ENCODE measurements around the gene VAV2. TPM values are rescaled to one million over a fixed set of nuclear protein-coding genes. Genes with fewer than 3 reads are reported as not detected.

VAV2 gene
- total RNA-seq: 34.8 TPM

DNA sequence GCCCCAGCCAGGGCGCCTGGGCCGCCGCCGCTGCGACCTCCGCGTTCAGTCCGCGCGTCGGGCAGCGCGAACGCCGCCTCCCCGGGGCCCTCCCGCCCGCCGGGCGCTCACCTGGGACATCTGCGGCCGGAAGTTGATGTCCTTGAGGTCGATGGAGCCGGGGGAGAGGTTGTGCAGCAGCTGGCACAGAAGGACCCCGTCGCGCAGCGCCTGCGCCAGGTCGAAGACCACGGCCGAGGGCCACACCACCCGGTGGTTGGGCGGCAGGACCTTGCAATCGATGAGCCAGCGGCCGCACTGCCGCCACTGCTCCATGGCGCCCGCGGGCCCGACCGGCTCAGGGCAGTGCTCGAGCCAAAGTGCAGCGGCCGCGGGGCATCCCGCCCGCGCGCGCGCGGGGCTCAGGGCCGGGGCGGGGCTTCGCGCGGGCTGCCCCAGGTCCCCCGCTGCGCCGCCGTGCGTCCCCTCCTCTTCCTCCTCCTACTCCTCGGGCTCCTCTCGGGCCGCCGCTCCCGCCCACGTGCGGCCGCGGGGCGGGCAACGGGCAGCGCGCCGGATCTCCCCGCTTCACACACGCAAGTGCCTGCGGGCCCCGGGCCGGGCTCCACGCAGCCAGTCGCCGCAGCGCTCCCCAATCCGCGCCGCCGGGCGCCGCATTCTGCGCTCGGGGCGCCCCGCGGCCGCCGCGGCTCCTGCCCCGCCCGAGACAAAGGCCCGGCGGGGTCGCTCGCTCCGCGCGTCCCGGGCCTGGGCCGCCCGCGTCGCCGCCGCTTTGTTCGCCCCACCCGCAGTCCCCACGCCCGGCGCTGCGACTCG lies at the start of gene VAV2:
TSS of gene VAV2 (minus strand) at position 361 of the 816 bp plus-strand sequence. CDS start at position 315, 46 bp downstream.
- ATAC-seq (peak; percentile 62), DNase-seq (ENCODE audit: low spot score) (peak; percentile 89)

DNA sequence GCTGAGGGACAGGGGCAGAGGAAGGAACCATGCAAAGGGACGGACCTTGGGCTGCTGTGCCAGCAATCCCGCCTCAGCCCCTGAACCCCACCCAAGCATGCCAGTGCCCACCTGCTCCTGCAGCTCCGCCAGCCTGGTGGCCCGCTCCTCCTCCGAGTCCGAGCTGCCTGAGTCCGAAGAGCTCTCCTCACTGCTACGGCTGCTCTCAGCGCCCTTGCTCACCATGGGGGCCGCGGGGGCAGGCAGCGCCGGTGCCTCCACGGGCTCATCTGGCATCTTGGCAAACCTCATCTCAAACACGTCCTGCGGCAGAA lies 49.5 kb upstream of the VAV2 start:
- ATAC-seq (no peak), DNase-seq (ENCODE audit: low spot score) (no peak)

DNA sequence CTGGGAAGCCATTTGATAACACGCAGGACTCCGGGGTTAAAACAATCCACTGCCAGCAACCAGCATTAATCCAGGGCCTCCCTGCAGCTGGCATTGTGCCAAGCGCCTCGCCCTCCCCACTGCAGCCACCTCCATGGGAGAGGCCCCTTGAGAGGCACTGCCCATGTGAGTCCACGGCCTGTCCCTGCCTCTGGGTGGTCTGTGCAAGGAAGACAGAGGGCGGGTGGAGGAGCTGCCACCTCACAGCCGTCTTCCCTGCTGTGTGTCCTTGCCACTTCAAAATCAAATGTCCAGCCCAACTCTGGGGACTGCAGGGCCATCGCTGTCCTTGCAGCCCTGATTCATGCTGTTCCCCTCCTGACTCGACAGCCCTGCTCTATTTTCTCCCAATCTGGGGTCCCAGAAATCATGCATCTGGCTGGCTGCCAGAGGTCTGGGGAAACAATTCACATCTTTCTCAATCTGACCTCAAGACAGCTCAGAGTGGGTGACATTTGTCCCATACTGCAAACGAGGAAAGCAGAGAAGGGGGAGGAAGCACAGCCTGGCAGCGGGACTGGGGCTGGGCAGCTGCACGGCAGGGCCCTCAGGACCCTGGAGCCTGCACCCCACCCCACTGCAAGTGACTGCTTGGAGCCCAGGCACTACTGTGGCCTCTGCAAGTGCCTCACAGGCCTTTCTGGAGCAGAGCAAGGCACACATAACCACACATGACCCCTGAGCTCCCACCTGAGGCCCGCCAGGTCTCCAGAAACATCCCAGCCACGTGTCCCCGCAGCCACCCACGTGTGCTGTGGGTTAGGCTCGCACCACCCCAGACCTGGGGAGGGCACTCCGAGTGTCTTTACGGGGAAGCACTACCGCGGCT lies 48.9 kb upstream of the VAV2 start:
- no peak for ATAC-seq

DNA sequence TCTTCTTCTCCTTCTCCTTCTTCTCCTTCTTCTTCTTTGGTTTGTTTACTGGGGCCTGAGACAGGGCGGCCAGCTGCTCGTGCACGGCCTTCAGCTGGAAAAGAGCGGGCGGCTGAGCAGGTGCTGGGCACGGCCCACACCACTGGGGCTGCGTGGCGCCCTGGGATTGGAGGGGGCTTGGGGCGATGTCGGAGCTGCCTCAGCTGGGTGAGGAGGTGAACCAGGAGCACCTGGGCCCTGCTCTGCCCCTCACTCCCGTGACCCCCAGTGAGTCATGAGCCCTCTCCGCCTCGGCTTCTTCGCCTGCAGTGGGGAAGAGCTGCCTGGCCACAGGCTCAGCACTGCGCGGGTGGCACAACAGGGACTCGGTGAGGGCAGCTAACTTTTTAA lies 48.0 kb upstream of the VAV2 start:
- ATAC-seq: no peak
- no peak for DNase-seq (ENCODE audit: low spot score)

More for the DNA sequence above, 48.9 kb upstream of the VAV2 start:
- no peak for DNase-seq (ENCODE audit: low spot score)

GRCh38 chr9:134039386-134040175 lies 47.5 kb upstream of the VAV2 start:
- DNase-seq (ENCODE audit: low spot score) (no peak), ATAC-seq (no peak)

DNA sequence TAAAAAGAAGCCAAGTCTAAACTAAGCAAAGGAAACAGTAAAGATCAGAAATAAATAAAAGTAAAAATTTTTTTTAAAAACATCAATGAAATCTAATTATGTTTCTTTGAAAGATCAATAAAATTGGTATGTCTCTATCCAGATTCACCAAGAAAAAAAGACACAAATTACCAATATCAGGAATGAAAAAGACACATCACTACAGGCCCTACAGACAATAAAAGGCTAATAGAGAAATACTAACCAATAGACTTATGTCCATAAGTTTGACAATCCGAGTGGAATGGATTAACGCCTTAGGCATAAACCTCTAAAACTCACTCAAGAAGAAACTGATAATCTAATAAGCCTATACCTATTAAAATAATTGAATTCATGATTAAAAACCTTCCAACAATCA lies 45.5 kb upstream of the VAV2 start:
- DNase-seq (ENCODE audit: low spot score) (no peak), ATAC-seq (no peak)

- ATAC-seq (no peak), DNase-seq (ENCODE audit: low spot score) (no peak)
Observed at GRCh38 chr9:134036130-134036529, 44.0 kb upstream of the VAV2 start.

DNA sequence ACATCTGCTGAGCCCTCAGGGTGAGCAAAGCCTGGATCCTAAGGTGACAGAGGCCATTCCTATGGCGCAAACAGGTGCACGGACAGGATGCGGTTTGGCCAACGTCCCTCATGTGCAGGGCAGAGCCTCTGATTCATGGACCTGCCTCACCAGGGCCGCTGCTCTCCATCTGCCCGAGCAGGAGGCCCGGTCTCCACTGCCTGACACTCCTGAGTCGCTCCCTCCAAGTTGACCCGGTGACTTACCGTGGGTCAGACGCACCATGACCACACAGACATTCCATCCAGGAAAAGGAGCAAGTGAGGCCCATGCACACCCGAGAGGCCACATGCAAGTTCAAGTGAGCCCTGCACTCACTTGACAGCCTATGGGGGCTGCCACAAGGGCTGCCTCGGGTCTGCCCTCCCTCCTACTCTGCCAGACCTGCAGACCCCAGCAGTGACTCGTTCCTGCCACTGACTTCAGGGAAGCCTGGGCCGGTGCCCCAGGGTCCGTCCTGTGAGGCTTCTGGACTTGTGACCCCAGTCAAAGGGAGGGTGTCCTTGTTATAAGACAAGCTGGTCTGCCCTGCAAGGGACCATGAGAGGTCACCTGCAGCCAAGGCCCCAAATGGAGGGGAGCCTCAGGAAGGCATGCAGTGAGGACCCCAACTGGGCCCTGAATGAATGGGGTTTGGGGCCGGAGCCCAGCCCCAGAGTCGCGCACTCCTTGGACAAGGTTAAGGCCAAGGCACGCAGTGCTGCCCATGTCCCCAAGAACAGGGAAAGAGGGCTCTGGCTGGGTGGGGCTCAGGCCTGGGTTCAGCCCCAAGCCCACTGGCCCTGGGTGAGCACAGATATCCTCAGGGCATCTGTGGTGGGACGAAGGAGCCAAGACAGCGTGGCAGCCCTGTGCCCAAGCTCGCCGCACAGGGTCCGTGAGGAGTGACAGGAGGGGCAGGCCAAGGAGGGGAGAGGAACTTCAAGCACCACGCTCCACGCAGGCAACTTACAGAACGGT lies 43.2 kb upstream of the VAV2 start:
- no peak for DNase-seq (ENCODE audit: low spot score)
- ATAC-seq: no peak

- DNase-seq (ENCODE audit: low spot score): no peak
- no peak for ATAC-seq
Observed at GRCh38 chr9:134034215-134035040, 42.3 kb upstream of the VAV2 start.

DNA sequence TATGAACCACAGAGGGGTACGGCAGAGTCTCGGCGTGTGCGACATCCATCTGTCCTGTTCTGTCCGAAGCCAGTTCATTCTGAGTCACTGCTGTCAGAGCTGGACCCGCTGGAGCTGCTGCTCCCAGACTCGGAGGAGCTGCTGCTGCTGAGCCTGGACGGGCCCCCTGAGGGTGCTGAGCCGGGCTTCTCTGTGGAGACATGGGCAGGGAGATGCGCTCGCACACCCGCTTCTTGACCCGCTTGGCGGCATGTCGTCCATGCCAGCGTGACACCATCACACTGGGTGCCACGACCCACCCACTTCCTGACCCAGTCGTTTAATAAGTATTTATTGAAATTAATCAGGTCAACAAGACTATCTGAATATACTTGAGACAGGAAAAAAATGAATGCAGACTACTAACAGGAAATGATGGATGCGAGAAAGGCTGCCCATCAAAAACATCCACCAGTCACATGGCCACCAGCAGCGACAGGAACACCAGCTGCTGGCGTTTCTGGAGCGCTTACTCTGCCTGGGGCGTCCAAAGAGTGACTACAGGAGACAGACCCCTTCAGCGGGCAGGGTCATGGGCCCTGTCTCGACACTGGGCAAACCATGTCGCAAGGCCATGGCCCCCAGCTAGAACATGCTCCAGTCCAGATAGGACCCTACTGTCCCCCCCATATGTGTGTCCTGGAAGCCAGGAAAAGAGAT lies 41.5 kb upstream of the VAV2 start:
- no peak for ATAC-seq
- DNase-seq (ENCODE audit: low spot score): no peak

DNA sequence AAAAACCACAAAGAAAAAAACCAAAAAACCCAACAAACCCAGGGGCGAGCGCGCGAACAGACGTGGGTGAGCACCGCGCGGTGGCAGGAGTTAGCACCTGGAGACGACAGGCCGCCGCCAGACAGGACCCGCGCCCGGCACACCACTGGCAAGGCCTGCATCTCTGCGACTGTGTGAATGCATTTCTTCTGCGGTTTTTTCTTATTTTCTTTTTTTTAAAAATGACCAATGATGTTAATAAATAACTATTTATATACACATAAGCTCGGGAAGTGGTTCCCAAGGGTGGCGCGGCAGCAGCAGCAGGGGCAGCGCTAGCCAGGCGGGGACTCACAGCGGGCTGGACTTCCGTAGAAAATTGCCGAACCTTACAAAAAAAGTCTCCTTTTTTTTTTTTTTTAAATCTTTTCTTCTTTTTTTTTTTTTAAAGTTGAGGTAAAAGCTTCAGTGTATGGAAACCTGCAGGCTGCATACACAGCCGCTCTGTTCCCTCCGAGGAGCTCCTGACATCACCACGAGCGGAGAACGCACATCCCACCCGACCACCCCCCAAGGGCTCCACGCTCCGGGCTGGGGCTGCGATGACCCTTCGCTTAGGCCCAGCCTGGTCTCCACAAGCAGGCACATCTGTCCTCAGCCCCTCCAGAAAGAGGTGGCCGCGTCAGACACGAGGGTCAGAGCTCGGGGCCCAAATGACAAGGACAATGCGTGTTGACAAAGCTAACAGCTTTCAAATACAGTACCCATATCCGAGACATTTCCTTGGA lies 40.5 kb upstream of the VAV2 start:
- no peak for DNase-seq (ENCODE audit: low spot score)

DNA sequence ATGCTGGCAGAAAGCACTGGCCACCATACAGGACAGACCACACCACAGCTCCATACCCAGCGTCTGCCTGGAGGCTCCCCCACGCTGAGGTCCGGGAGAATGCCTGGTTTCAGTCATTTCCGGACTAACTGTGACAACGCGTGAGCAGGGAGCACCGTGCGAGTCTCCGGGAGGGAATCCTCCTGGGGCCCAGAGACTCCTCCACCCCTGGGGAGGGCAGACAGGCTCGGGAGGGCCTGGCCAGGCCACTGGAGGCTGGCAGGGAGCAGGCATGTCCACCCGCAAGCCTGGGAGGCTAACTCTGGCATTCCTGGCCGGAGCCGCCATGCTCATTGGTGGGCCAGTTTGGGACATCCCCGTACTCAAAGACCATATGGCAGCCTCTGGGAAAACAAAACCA lies 39.7 kb upstream of the VAV2 start:
- no peak for ATAC-seq
- DNase-seq (ENCODE audit: low spot score): no peak

More for the DNA sequence above, 40.5 kb upstream of the VAV2 start:
- ATAC-seq: no peak

DNA sequence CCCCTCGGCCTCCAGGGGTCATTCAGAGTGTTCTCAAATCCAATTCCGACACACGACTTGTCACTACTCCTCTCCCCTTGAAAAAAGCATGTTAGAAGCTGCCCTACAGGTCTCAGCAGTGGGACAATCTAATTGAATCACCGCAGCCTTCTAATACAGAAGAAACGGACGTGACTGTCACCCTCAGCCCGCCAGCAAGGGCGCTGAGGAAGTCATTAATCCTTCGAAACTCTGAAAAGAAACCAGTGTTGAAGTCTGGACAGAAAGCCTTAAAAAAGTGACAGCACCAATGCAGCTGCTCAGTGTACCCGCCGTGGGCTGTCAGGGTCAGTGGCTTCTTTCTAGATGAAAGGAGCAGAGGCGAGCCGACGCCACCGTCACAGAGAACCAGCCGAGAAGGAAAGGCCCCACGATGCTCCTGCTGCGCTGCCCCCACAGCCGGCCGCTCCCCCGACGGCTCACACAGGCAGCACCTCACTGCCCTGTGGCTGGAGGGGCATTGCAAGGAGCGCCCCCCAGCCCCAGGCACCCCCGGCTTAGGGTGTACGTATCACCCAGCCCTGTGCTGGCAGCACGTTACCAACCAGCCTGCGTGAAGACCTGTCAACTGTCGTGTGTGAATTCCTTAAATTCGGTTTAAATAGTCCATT lies 38.8 kb upstream of the VAV2 start:
- DNase-seq (ENCODE audit: low spot score) (no peak), ATAC-seq (no peak)

DNA sequence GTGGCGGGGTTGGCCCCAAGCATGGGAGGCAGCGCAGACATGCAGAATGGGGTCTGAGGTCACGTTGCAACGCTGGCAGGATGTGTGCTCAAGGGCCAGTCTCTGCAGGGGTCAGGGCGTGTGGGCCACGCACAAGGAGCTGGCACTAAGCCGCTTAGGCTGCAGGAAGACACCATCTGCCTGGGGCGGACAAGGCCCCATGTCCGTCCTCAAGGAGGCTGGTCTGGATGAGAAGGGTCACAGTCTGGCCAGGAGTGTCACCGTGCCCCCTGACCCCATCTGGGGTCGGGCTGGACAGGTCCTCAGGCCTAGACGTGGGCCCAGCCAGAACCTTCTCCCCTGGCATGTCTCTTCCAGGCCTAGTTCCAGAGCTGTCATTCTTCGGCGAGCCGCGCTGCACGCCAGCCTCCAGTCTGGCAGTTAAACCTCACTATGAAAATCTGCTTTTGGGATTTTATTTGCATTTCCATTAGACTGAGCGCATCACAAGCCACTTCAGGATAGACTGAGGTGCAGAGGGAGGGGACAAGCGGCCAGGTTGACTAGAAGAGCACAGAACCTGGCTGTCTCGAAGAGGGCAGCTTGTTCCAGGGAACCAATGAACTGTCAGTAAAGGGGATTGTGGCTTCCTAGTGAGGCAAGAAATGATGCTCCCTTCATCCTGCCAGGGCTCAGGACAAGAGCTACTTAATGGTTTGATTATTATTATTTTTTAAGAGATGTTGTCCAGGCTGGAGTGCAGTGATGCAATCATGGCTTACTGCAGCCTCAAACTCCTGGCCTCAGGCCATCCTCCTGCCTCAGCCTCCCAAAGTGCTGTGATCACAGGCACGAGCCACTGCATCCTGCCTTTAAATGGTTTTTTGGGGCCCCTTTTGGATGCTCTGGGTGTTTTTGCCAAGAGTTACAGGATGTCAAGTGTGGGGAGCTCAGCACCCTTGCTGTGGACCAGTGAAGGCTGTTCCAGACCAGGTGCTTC lies 37.4 kb upstream of the VAV2 start:
- no peak for ATAC-seq
- DNase-seq (ENCODE audit: low spot score): no peak

DNA sequence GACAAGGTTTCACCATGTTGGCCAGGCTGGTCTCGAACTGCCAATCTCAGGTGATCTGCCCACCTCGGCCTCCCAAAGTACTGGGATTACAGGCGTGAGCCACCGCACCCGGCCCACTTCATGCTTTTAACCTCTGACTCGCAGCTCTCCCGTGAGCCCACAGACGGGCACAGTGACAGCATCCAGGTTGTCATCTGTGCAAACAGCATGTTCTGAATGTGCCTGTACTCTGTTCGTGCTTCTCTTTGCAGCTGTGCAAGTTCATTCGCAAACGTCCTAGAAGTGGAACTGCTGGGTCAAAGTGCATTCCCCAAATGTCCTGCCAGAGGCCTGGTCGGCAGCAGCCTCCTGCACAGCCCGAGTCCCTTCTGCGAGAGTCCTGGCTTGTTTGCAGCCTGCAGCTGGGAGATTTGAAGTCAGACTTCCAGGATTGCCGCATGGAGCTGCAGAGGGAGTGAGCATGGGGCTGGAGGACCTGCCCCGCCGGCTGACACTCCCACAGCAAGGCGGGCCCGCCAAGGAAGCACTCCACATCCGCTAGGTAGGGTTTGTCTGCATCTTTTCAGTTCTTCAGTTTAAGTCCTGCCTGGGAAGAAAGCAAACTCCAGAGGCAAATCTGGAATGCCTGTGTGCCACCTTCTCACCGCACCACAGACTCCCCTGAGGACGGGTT lies 36.6 kb upstream of the VAV2 start:
- DNase-seq (ENCODE audit: low spot score): peak; percentile 89
- peak; percentile 53 for ATAC-seq

GRCh38 chr9:134028076-134028475 lies 36.0 kb upstream of the VAV2 start:
- no peak for ATAC-seq
- DNase-seq (ENCODE audit: low spot score): no peak

Measured in left lobe of liver (tissue), 2 donors.